GM19240 (cell line): Measurements from ENCODE around the gene HEATR5B.

Source experiments
- DNase-seq: peaks from one replicate; pipeline ENCODE4 v3.0.0; 2011; ENCODE audit warnings: low spot score; ENCODE audit not compliant: insufficient read length

The HEATR5B gene

GRCh38 chr2:37083873-37084794, at the start of gene HEATR5B, which contains the start of gene GPATCH11:
HEATR5B (minus strand) TSS chr2:37084372; CDS start chr2:37083414, 958 bp downstream.
GPATCH11 (plus strand) TSS chr2:37084518; CDS start chr2:37088382, 3,864 bp downstream.
- peak; percentile 52 for DNase-seq

GRCh38 chr2:37132914-37133313, 48.7 kb upstream of the HEATR5B start:
- DNase-seq, result no peak

- no peak for DNase-seq
These were observed 41.2 kb upstream of the HEATR5B start for GRCh38 chr2:37125416-37125815.

GRCh38 chr2:37119157-37119556, 35.0 kb upstream of the HEATR5B start:
- no peak for DNase-seq

GRCh38 chr2:37117566-37117965, 33.4 kb upstream of the HEATR5B start:
- DNase-seq, result no peak

GRCh38 chr2:37111958-37112357, 27.8 kb upstream of the HEATR5B start:
- no peak for DNase-seq

DNA sequence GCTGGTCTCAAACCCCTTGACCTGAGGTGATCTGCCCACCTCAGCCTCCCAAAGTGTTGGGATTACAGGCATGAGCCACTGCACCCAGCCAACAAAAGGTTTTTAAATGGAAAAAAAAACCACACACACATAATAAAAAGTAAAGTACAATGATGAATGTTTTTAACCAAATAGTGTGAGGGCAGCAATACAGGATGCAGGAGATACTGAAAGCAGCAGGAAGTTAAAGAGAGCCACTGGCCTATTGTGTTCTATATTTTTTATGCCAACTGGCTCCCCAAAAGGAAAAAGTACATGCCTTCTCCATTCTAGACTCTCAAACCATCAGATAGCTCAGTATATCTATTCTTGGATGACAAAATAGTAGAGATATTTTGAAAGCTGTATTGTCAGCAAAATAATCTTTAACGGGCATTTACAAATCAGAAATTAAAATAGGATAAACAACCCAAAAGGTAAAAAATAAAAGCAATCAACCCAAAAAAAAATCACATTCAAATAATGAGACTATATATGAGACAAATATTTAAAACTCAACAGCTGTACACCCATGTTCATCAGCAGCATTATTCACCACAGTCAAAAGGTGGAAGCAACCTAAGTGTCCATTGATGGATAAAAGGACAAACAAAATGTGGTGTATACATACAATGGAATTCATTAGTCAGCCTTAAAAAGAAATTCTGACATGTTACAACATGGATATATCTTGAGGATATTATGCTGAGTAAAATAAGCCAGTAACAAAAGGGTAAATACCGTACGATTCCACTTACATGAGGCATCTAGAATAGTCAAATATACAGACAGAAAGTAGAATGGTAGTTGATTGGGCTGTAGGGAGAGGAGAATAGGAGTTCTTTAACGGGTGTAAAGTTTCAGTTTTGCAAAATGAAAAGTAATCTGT, 26.4 kb upstream of the HEATR5B start:
- no peak for DNase-seq

- DNase-seq, result no peak
These were observed 25.4 kb upstream of the HEATR5B start for GRCh38 chr2:37109523-37109922.

GRCh38 chr2:37105150-37105549, 21.0 kb upstream of the HEATR5B start:
- DNase-seq, result no peak

DNA sequence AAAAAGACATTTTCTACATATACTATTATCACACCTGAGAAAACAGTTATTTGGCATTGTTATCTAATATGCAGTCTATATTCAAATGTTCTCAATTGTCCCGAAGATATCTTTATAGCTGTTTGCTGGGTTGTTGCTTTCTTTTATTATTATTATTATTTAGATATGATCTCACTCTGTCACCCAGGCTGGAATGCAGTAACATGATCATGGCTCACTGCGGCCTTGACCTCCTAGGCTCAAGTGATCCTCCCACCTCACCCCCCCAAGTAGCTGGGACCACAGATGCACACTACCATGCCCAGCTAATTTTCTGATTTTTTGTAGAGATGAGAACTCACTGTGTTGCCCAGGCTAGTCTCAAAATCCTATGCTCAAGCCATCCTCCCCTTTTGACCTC, 20.0 kb upstream of the HEATR5B start:
- no peak for DNase-seq

- no peak for DNase-seq
These were observed 18.4 kb upstream of the HEATR5B start for GRCh38 chr2:37102588-37102987.

DNA sequence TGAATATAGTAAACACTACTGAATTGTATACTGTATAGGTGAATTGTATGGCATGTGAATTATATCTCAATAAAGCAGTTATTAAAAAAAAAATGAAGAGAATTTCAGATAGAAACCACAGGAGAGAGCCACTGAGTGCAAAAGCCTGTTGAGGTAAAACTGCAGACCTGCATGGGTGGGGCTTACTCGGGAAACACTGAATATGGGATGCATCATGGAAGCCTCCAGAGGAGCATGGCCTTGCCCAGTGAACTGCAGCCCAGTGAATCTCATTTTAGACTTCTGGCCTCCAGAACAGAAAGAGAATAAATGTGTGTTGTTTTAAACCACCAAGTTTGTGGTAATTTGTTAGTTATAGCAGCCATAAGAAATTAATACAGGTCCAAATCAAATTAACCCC, 15.9 kb upstream of the HEATR5B start:
- no peak for DNase-seq

GRCh38 chr2:37098416-37099118, 14.4 kb upstream of the HEATR5B start:
- DNase-seq, result no peak

DNA sequence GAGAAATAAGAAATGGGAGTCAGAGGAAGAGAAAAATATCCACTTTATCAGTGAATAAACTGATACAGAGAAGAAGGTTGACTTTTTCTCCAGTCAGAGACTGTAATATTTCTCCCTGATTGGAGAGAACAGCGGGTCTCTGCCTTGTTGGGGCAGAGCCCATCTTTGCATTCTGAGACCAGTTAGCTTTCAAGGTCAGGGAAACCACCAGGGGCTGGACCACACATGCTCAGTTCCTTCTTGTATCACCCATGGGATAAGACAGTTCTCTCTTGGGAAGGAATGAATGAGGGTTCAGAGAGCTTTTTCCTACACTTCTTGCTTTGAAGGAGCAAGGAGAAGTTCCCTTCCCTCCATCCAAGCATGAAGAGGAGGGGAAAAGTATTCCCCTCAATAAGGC, 12.4 kb upstream of the HEATR5B start:
- DNase-seq, result no peak

DNA sequence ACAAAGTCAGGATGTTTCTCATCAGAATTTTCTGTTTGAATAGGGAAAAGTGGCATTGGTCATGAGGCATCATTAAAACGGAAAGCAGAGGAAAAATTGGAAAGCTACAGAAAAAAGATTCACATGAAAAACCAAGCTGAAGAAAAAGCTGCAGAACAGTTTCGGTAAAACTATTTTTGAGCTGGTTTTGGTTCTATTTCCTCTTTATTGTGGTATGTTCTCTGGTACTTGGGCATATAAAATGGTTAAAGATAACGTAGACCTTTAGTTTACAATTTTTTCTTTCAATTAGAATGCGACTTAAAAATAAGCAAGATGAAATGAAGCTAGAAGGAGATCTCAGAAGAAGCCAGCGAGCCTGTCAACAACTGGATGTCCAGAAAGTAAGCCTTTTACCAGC, 7.7 kb upstream of the HEATR5B start:
- no peak for DNase-seq

DNA sequence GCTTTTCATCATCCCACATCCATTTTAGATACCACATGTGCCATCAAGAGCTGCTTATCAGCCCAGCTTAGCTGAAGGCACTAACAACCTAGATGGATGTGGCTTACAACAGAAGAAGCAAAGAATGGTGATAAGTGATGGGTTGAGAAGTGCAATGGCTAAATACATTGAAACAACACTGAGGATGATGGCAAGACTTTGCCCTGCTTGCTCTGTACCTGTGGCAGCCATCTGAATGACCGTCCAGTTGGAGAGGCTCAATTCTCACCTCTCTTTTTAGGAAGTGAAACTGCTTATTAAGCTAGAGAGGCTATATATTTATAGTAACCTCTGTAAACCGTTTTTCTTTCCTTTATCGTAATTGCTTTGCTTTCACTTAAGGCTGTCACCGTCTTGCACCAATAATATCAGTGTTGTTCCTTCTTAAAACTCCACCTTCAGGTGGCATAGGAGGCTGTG, 5.9 kb upstream of the HEATR5B start:
- DNase-seq, result no peak

- DNase-seq, result no peak
These were observed 1.6 kb upstream of the HEATR5B start for GRCh38 chr2:37085731-37086147.

DNA sequence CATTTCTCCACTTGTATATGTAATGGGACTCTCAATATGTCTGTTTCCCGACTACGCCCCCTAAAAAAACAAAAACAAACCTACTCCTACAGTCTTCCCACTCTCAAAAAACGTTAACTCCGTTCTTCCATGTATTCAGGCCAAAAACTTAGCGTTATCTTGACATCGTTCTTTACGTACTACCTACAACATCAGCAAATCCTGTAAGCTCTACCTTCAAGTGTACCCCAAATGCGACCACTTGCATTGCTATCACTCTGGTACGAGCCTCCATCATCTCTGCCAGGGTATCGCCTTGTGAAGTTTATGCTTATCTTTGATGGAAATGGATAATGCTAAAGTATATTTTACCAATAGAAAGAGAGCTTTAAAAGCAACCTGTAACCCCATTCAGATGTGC, 625 bp upstream of the HEATR5B start:
- DNase-seq, result no peak

GRCh38 chr2:37080689-37081088, 3.5 kb downstream of the HEATR5B start:
- no peak for DNase-seq

GRCh38 chr2:37080266-37080665, 3.9 kb downstream of the HEATR5B start:
- DNase-seq, result no peak

DNA sequence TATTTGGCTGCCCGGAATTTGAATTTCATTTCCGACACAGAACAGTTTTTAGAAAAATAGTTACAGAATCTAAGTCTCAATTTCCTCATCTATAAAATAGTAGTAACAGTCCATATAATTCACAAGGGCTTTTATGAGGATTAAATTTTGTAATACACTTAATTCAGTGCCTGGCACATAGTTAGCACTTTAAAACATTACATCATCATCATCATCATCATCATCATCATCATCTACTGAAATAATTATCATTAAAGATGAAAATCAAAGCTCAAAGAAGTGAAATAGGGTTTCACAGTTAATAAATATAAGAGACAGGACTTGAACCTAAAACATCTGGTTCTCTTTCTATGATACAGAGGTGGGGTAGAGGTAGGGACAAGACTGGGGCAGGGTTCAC, 13.2 kb downstream of the HEATR5B start:
- no peak for DNase-seq
